H9 (cell line): ENCODE data around the gene ACSL6. TPM values are rescaled to one million over a fixed set of nuclear protein-coding genes. Genes with fewer than 3 reads are reported as not detected.

ENCODE experiments used
- DNase-seq: peaks from one replicate; pipeline ENCODE4 v3.0.0-alpha.2; 2017
- H2AFZ ChIP-seq: one replicate; pipeline ENCODE4 v1.6.1; 2013; ENCODE audit warnings: mild to moderate bottlenecking, low read length, control low read depth, moderate library complexity
- H2AK5ac ChIP-seq: 2 replicates; pipeline ENCODE4 v1.6.1; 2013; ENCODE audit warnings: low read length, control low read depth, mixed read lengths; ENCODE audit not compliant: insufficient read length
- H2BK120ac ChIP-seq: one replicate; pipeline ENCODE4 v1.6.1; 2013; ENCODE audit warnings: low read depth, mild to moderate bottlenecking, low read length, control low read depth, inconsistent platforms; ENCODE audit not compliant: poor library complexity, severe bottlenecking
- H2BK12ac ChIP-seq: 2 replicates; pipeline ENCODE4 v1.6.1; 2013; ENCODE audit warnings: low read length, control low read depth, mixed read lengths, low read depth; ENCODE audit not compliant: insufficient read length
- H2BK15ac ChIP-seq: 2 replicates; pipeline ENCODE4 v1.6.1; 2013; ENCODE audit warnings: low read depth, low read length, control low read depth
- H2BK20ac ChIP-seq: one replicate; pipeline ENCODE4 v1.6.1; 2013; ENCODE audit warnings: low read depth, mild to moderate bottlenecking, low read length, control low read depth, inconsistent platforms; ENCODE audit not compliant: poor library complexity, severe bottlenecking
- H2BK5ac ChIP-seq: 2 replicates; pipeline ENCODE4 v1.6.1; 2013; ENCODE audit warnings: low read length, control low read depth, mixed read lengths; ENCODE audit not compliant: insufficient read length
- H3K14ac ChIP-seq: 2 replicates; pipeline ENCODE4 v1.6.1; 2013; ENCODE audit warnings: low read length, control low read depth; ENCODE audit not compliant: insufficient read depth
- H3K18ac ChIP-seq: 2 replicates; pipeline ENCODE4 v1.6.1; 2013; ENCODE audit warnings: low read depth, mild to moderate bottlenecking, mixed read lengths, low read length, control low read depth; ENCODE audit not compliant: insufficient read length
- H3K23ac ChIP-seq: 2 replicates; pipeline ENCODE4 v1.6.1; 2013; ENCODE audit warnings: low read length, control low read depth, mixed read lengths, low read depth; ENCODE audit not compliant: insufficient read length
- H3K23me2 ChIP-seq: 2 replicates; pipeline ENCODE4 v1.6.1; 2013; ENCODE audit warnings: low read depth, mild to moderate bottlenecking, mixed read lengths, low read length, control low read depth; ENCODE audit not compliant: insufficient read length, poor library complexity, severe bottlenecking
- H3K27ac ChIP-seq: 2 replicates; pipeline ENCODE4 v1.5.1; 2013; ENCODE audit warnings: low read length, control low read depth, mixed read lengths, low read depth; ENCODE audit not compliant: insufficient read length
- H3K27me3 ChIP-seq: 2 replicates; pipeline ENCODE4 v1.6.1; 2013; ENCODE audit warnings: low read length, control low read depth, inconsistent platforms; ENCODE audit not compliant: insufficient read depth
- H3K4ac ChIP-seq: 2 replicates; pipeline ENCODE4 v1.6.1; 2013; ENCODE audit warnings: low read depth, mild to moderate bottlenecking, control low read depth, inconsistent platforms, low read length, moderate library complexity
- H3K4me1 ChIP-seq: 2 replicates; pipeline ENCODE4 v1.6.1; 2013; ENCODE audit warnings: low read length, control low read depth, inconsistent platforms; ENCODE audit not compliant: insufficient read depth
- H3K4me2 ChIP-seq: 2 replicates; pipeline ENCODE4 v1.6.1; 2013; ENCODE audit warnings: low read length, control low read depth, mixed read lengths; ENCODE audit not compliant: insufficient read length, insufficient read depth
- H3K56ac ChIP-seq: 2 replicates; pipeline ENCODE4 v1.6.1; 2013; ENCODE audit warnings: low read depth, mild to moderate bottlenecking, mixed read lengths, low read length, control low read depth; ENCODE audit not compliant: insufficient read length
- H3K79me1 ChIP-seq: 2 replicates; pipeline ENCODE4 v1.6.1; 2013; ENCODE audit warnings: low read depth, mild to moderate bottlenecking, moderate library complexity, low read length, control low read depth, inconsistent platforms; ENCODE audit not compliant: insufficient read depth, poor library complexity, severe bottlenecking
- H3K79me2 ChIP-seq: 2 replicates; pipeline ENCODE4 v1.6.1; 2013; ENCODE audit warnings: low read length, control low read depth, inconsistent platforms; ENCODE audit not compliant: insufficient read depth
- H3K9ac ChIP-seq: 2 replicates; pipeline ENCODE4 v1.6.1; 2013; ENCODE audit warnings: low read length, control low read depth, mixed read lengths; ENCODE audit not compliant: insufficient read length; ENCODE audit errors: extremely low read depth
- H3K9me3 ChIP-seq: one replicate; pipeline ENCODE4 v1.6.1; 2013; ENCODE audit warnings: low read depth, low read length, inconsistent platforms; ENCODE audit not compliant: control insufficient read depth
- H3T11ph ChIP-seq: one replicate; pipeline ENCODE4 v1.6.1; 2013; ENCODE audit warnings: mild to moderate bottlenecking, low read length, control low read depth, inconsistent platforms
- H4K20me1 ChIP-seq: one replicate; pipeline ENCODE4 v1.6.1; 2013; ENCODE audit not compliant: control insufficient read depth, insufficient read length, insufficient read depth
- H4K5ac ChIP-seq: 2 replicates; pipeline ENCODE4 v1.6.1; 2013; ENCODE audit warnings: low read depth, mild to moderate bottlenecking, mixed read lengths, low read length, control low read depth; ENCODE audit not compliant: insufficient read length
- H4K8ac ChIP-seq: replicated peaks from 2 replicates; pipeline ENCODE4 v1.6.1; 2013; ENCODE audit warnings: low read length, control low read depth, mixed read lengths, low read depth; ENCODE audit not compliant: insufficient read length
- H4K91ac ChIP-seq: 2 replicates; pipeline ENCODE4 v1.6.1; 2013; ENCODE audit warnings: low read depth, mild to moderate bottlenecking, moderate library complexity, mixed read lengths, low read length, control low read depth; ENCODE audit not compliant: insufficient read length
- H3K27ac Mint-ChIP-seq, 3 experiments: 2 replicates in 2 of 3; 3 replicates in 1 of 3; pipeline ENCODE4 v1.8.0; 2020 to 2021; ENCODE audit warnings: mixed read lengths in 3 of 3, mild to moderate bottlenecking in 1 of 3, moderate library complexity in 1 of 3
- H3K27me3 Mint-ChIP-seq: 2 replicates; pipeline ENCODE4 v1.8.0; 2021; ENCODE audit warnings: low read depth, mild to moderate bottlenecking, moderate library complexity, mixed read lengths
- H3K36me3 Mint-ChIP-seq, 3 experiments: 2 replicates in 2 of 3; 3 replicates in 1 of 3; pipeline ENCODE4 v1.8.0; 2020 to 2021; ENCODE audit warnings: low read depth in 3 of 3, mixed read lengths in 3 of 3; ENCODE audit not compliant: insufficient read depth in 1 of 3
- H3K4me1 Mint-ChIP-seq, 2 experiments: 2 replicates each; pipeline ENCODE4 v1.8.0; 2020; ENCODE audit warnings: mixed read lengths in 2 of 2
- H3K4me3 Mint-ChIP-seq, 2 experiments: 2 replicates in 1 of 2; 3 replicates in 1 of 2; pipeline ENCODE4 v1.8.0; 2020 to 2021; ENCODE audit warnings: mild to moderate bottlenecking in 2 of 2, mixed read lengths in 2 of 2, moderate library complexity in 1 of 2
- H3K9me3 Mint-ChIP-seq, 2 experiments: 2 replicates in 1 of 2; 3 replicates in 1 of 2; pipeline ENCODE4 v1.8.0; 2020; ENCODE audit warnings: mild to moderate bottlenecking in 2 of 2, mixed read lengths in 2 of 2, moderate library complexity in 1 of 2
- WGBS: extraction: QIAGEN DNeasy Blood & Tissue Kit; methylation state at CpG from one replicate; pipeline ENCODE4 v1.1.7; 2013; ENCODE audit warnings: missing lambda C conversion rate, low lambda C conversion rate, mixed read lengths; ENCODE audit not compliant: insufficient read length; ENCODE audit errors: extremely low coverage; 5-methylcytosine and 5-hydroxymethylcytosine counted together
- total RNA-seq: library from RNA; stranded (reverse); gene quantifications from 2 replicates; pipeline ENCODE4 v1.2.1, GENCODE V29; 2021
- TF ChIP-seq, protein P1 (sequence below): fragments of 200-600 bp; sonication (generic); conservative IDR thresholded peaks from 3 replicates; pipeline ENCODE4 v1.8.0; 2021; ENCODE audit warnings: antibody characterized with exemption, mild to moderate bottlenecking

Gene ACSL6
- total RNA-seq, 1 experiment from 2014 or later: 1.6 TPM

DNA sequence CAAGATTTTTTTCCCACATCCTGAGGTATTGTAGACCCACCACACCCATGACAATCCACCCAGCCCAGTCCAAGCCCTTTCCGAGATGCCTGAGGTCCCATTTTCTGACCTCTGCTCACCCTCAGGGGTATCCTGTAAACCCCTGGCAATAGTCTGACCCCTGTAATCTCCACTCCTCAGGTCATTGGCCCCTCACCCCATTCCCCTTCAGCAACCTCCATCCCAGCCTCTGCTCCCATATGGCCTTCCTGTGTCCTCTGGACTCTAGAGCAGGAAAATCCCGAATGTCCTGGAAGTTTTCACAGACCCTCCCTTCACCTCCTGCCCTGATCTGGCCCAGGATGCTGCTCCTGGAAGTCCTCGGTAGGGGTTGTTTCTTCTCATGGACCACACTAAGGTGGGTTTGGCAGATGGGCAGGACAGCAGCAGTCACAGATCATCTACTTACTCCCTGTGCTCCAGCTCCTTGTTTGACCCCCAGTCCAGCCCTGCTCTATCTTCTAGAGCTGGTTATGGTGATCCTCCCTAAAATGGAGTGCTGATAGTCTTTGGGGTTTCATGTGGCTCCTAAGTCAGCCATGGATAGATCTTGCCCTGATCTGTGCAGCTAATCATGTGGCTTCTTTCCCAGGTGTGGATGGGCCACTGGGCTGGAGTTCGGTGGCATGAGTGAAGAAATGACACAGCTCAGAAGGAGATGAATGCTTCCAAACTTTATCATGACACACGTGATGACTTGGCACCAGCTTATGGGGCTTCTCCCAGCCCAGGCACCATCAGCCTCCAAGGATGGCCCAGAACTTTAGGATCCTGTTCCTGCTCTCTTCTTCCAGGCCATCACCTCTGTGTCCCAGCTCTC is 12.0 kb upstream of the ACSL6 start:
- Histone ChIP-seq H3K79me2 (no peaks in the 10 kb centered on the region), H2AK5ac (no peak overlapping the region), H3K9ac (no peak overlapping the region), H3K56ac (no peak overlapping the region), H3K4ac (no peak overlapping the region), H3K27me3 (no peaks in the 10 kb centered on the region), H2BK5ac (no peak overlapping the region), H3T11ph (no peak overlapping the region), H3K23me2 (no peaks in the 10 kb centered on the region), H2BK12ac (no peak overlapping the region), H2BK15ac (no peak overlapping the region), H4K5ac (no peak overlapping the region), H3K9me3 (no peaks in the 10 kb centered on the region), H3K4me1 (no peaks in the 10 kb centered on the region), H2AFZ (no peak overlapping the region), H2BK20ac (no peak overlapping the region), H4K91ac (no peak overlapping the region), H3K23ac (no peak overlapping the region), H3K18ac (no peak overlapping the region), H4K8ac (no peak overlapping the region), H2BK120ac (no peak overlapping the region), H3K27ac (no peak overlapping the region), H3K14ac (no peak overlapping the region), H3K4me2 (no peak overlapping the region), H3K79me1 (no peaks in the 10 kb centered on the region), H4K20me1 (no peaks in the 10 kb centered on the region)
- H3K36me3 Mint-ChIP-seq: no peaks in the 10 kb centered on the region
- no CpG with 5 or more reads among the region's 5 CpGs for WGBS
- no peak for DNase-seq
- H3K27ac Mint-ChIP-seq: no peak overlapping the region
- TF ChIP-seq, protein P1, sequence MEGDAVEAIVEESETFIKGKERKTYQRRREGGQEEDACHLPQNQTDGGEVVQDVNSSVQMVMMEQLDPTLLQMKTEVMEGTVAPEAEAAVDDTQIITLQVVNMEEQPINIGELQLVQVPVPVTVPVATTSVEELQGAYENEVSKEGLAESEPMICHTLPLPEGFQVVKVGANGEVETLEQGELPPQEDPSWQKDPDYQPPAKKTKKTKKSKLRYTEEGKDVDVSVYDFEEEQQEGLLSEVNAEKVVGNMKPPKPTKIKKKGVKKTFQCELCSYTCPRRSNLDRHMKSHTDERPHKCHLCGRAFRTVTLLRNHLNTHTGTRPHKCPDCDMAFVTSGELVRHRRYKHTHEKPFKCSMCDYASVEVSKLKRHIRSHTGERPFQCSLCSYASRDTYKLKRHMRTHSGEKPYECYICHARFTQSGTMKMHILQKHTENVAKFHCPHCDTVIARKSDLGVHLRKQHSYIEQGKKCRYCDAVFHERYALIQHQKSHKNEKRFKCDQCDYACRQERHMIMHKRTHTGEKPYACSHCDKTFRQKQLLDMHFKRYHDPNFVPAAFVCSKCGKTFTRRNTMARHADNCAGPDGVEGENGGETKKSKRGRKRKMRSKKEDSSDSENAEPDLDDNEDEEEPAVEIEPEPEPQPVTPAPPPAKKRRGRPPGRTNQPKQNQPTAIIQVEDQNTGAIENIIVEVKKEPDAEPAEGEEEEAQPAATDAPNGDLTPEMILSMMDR: no peak
- H3K4me1 Mint-ChIP-seq: no peaks in the 10 kb centered on the region
- H3K4me3 Mint-ChIP-seq: no peak overlapping the region
- peaks cover 4% of the 10 kb centered on the region; the same call in 1 of the 2 replicates for H3K27me3 Mint-ChIP-seq
- H3K9me3 Mint-ChIP-seq: no peaks in the 10 kb centered on the region
